Muscle of arm (tissue), 12 donors: Measurements from ENCODE around the gene IFNA16. TPM values are rescaled to one million over a fixed set of nuclear protein-coding genes. Genes with fewer than 3 reads are reported as not detected.
"Not testable (repeated sequence)": the region's sequence is repeated elsewhere in the genome, so short reads cannot be mapped to it uniquely, and the experiment has no call there.

ENCODE experiments used
- DNase-seq: peaks from one replicate; pipeline ENCODE4 v3.0.0-alpha.2; 2013
- polyA plus RNA-seq, 12 donors: library from polyadenylated mRNA; unstranded; fragments of 120-200 nt; gene quantifications; one replicate each; pipeline ENCODE4 v1.2.1, GENCODE V29; 2013; ENCODE audit not compliant: insufficient read length in 12 of 12

The IFNA16 gene
- polyA plus RNA-seq, 12 donors = not detected

GRCh38 chr9:21202105-21202504 is 15.0 kb downstream of the IFNA16 start, which contains the start of gene IFNA7:
IFNA7 (minus strand) TSS chr9:21202205; CDS start chr9:21202165, 40 bp downstream.
- DNase-seq = not testable (repeated sequence)

- not testable (repeated sequence) for DNase-seq
These were observed 22.0 kb downstream of the IFNA16 start for GRCh38 chr9:21194867-21195776.

GRCh38 chr9:21187487-21187886 is 29.6 kb downstream of the IFNA16 start, which contains the start of gene IFNA4:
IFNA4 (minus strand) TSS chr9:21187587; CDS start chr9:21187531, 56 bp downstream.
- not testable (repeated sequence) for DNase-seq

- DNase-seq = not testable (repeated sequence)
These were observed 34.0 kb downstream of the IFNA16 start for GRCh38 chr9:21182810-21183736.

GRCh38 chr9:21174671-21175070 is 42.4 kb downstream of the IFNA16 start:
- DNase-seq = no peak

GRCh38 chr9:21172156-21172555 is 45.0 kb downstream of the IFNA16 start:
- no peak for DNase-seq

- no peak for DNase-seq
These were observed 45.8 kb downstream of the IFNA16 start for GRCh38 chr9:21171351-21171750.

- DNase-seq = not testable (repeated sequence)
These were observed 50.6 kb downstream of the IFNA16 start, which contains the start of gene IFNA21 for GRCh38 chr9:21166560-21166959. IFNA21 (minus strand) TSS chr9:21166660; CDS start chr9:21166612, 48 bp downstream.

Other genes starting within 250 kb of the IFNA16 start
- 1 to 10 TPM in 11 of 12 donors, not detected in 1; 1.0 to 6.7 (median 1.5) TPM for gene HACD4, start 185.7 kb downstream of the IFNA16 start, polyA plus RNA-seq
- gene IFNB1, start 139.4 kb downstream of the IFNA16 start, polyA plus RNA-seq = not detected
- gene IFNW1, start 75.5 kb downstream of the IFNA16 start, polyA plus RNA-seq = not detected
- gene IFNA21, start 50.7 kb downstream of the IFNA16 start, polyA plus RNA-seq = not detected
- gene IFNA4, start 29.7 kb downstream of the IFNA16 start, polyA plus RNA-seq = not detected
- not detected for gene IFNA7, start 15.1 kb downstream of the IFNA16 start, polyA plus RNA-seq
- gene IFNA10, start 10.2 kb downstream of the IFNA16 start, polyA plus RNA-seq = not detected
- not detected for gene IFNA17, start 10.9 kb upstream of the IFNA16 start, polyA plus RNA-seq
- not detected for gene IFNA14, start 22.7 kb upstream of the IFNA16 start, polyA plus RNA-seq
- gene IFNA5, start 88.0 kb upstream of the IFNA16 start, polyA plus RNA-seq = not detected
- 10 to 100 TPM in 11 of 12 donors, not detected in 1; 20.0 to 33.8 (median 24.1) TPM for gene KLHL9, start 118.1 kb upstream of the IFNA16 start, polyA plus RNA-seq
- gene IFNA6, start 133.6 kb upstream of the IFNA16 start, polyA plus RNA-seq = not detected
- gene IFNA13, start 150.7 kb upstream of the IFNA16 start, polyA plus RNA-seq = not detected
- gene IFNA2, start 168.1 kb upstream of the IFNA16 start, polyA plus RNA-seq = not detected
- not detected for gene IFNA8, start 191.8 kb upstream of the IFNA16 start, polyA plus RNA-seq
- not detected for gene IFNA1, start 223.1 kb upstream of the IFNA16 start, polyA plus RNA-seq